HepG2 (cell line): Measurements from ENCODE around the gene PLAA. TPM values are rescaled to one million over a fixed set of nuclear protein-coding genes. Genes with fewer than 3 reads are reported as not detected.

Experiments
- ATF1 ChIP-seq: IDR thresholded peaks from 2 replicates; pipeline ENCODE4 v1.6.1; 2016; ENCODE audit warnings: mild to moderate bottlenecking, control low read depth
- FOXK1 ChIP-seq: sonication (generic); formaldehyde crosslinking; IDR thresholded peaks from 2 replicates; pipeline ENCODE4 v1.4.0; 2020; ENCODE audit warnings: low read depth, missing genetic modification reagents, borderline replicate concordance
- FOXM1 ChIP-seq: sonication (generic); formaldehyde crosslinking; IDR thresholded peaks from 2 replicates; pipeline ENCODE4 v1.5.0; 2020; ENCODE audit warnings: missing genetic modification reagents
- GMEB1 ChIP-seq: sonication (generic); formaldehyde crosslinking; IDR thresholded peaks from 2 replicates; pipeline ENCODE4 v1.5.1; 2020; ENCODE audit warnings: missing genetic modification reagents, mild to moderate bottlenecking, borderline replicate concordance
- KDM5A ChIP-seq: fragments of 200-600 bp; sonication (generic); IDR thresholded peaks from 2 replicates; pipeline ENCODE4 v1.7.0; 2018; ENCODE audit warnings: antibody characterized with exemption, mild to moderate bottlenecking, low read length, borderline replicate concordance
- MTF2 ChIP-seq: sonication (generic); formaldehyde crosslinking; IDR thresholded peaks from 2 replicates; pipeline ENCODE4 v1.5.0; 2020; ENCODE audit warnings: missing genetic modification reagents, borderline replicate concordance
- ONECUT2 ChIP-seq: sonication (generic); formaldehyde crosslinking; IDR thresholded peaks from 2 replicates; pipeline ENCODE4 v1.4.0; 2020; ENCODE audit warnings: missing genetic modification reagents
- RERE ChIP-seq: IDR thresholded peaks from 2 replicates; pipeline ENCODE4 v1.6.1; 2016; ENCODE audit warnings: low read depth, missing genetic modification reagents, missing compliant biosample characterization
- ZBTB43 ChIP-seq: sonication (generic); formaldehyde crosslinking; conservative IDR thresholded peaks from 2 replicates; pipeline ENCODE4 v1.4.0; 2020; ENCODE audit warnings: missing genetic modification reagents
- ZNF343 ChIP-seq: sonication (generic); formaldehyde crosslinking; IDR thresholded peaks from 2 replicates; pipeline ENCODE4 v1.4.0; 2020; ENCODE audit warnings: mild to moderate bottlenecking, missing genetic modification reagents
- ZNF660 ChIP-seq: sonication (generic); formaldehyde crosslinking; IDR thresholded peaks from 2 replicates; pipeline ENCODE4 v1.5.1; 2020; ENCODE audit warnings: mild to moderate bottlenecking, low read depth, missing genetic modification reagents, borderline replicate concordance
- polyA plus RNA-seq, 8 experiments: library from polyadenylated mRNA; depleted of rRNA in 3 of 8; stranded (reverse) in 7 of 8; unstranded in 1 of 8; fragments of >200 nt; fragmentation: Illumina TruSeq in 4 of 8; extraction: Trizol in 4 of 8; gene quantifications; 2 replicates each; pipeline versions ENCODE4 v1.2.1 to v1.2.3, GENCODE V29; 2011 to 2016; ENCODE audit warnings: low read depth in 4 of 8, missing spikeins in 1 of 8, mixed read lengths in 1 of 8; ENCODE audit not compliant: insufficient read depth in 1 of 8
- total RNA-seq, 5 experiments: library from RNA; depleted of rRNA; stranded (reverse); fragments of >200 nt; fragmentation: Illumina TruSeq; extraction: Trizol; gene quantifications; 2 replicates each; pipeline ENCODE4 v1.2.3, GENCODE V29; 2016; ENCODE audit warnings: low read depth in 1 of 5
- TF ChIP-seq, protein P1 (sequence below): sonication (generic); formaldehyde crosslinking; IDR thresholded peaks from 2 replicates; pipeline ENCODE4 v1.4.0; 2020; ENCODE audit warnings: mild to moderate bottlenecking, missing genetic modification reagents
- TF ChIP-seq, protein P2 (sequence below): fragments of 450-650 bp; IDR thresholded peaks from 2 replicates; pipeline ENCODE4 v1.6.1; 2016

PLAA gene
- total and polyA plus RNA-seq, 2 of the 13 experiments (the other 11 are each of a cell fraction or from before 2014, with no cell fraction given), result 5.8 to 22.9 TPM

DNA sequence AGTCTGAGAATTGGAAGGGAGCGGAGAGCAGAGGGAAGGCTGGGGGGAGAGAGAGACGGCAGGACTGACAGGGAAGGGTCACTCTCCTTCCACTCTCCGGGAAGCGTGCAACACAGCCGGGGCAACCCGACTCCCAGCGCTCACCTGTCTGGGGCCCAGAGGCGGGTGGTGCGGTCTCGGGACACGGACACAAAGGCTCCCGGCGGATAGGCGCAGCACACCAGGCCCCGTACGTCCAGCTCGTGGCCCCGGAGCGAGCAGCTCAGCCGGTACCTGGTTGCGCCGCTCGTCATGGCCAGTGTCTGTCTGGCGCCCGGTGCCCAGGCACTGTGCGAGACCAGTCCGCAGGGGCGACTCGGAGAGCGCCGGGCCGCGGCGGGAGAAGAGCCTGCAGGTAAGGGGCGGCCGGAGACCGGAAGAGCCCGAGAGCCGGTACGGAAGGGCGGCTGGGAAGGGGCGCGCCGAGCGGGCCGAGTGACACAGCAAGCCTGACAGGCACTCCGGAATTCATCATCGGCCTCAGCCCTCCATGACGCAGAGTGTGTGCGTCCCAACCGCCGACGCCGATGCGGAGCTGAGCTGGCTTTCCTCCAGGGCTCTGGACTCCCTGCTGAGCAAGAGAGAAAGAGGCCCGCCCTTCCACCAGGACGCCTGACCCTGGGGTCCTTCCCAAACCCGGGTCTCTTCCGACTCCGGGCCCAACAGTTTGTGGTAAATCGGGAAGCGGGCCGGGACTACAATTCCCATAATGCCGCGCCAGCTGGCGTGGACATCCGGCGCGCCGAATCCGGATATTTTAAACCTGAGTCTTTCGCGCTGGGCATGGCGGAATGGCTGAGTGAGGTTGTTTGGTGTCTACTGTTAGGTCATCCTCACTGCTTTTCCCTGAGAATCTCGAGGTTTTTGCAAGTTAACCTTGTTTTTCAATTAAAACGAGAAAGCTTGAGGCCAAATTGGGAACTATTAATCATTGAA, at the start of gene PLAA (continued):
- TF ChIP-seq, protein P1, sequence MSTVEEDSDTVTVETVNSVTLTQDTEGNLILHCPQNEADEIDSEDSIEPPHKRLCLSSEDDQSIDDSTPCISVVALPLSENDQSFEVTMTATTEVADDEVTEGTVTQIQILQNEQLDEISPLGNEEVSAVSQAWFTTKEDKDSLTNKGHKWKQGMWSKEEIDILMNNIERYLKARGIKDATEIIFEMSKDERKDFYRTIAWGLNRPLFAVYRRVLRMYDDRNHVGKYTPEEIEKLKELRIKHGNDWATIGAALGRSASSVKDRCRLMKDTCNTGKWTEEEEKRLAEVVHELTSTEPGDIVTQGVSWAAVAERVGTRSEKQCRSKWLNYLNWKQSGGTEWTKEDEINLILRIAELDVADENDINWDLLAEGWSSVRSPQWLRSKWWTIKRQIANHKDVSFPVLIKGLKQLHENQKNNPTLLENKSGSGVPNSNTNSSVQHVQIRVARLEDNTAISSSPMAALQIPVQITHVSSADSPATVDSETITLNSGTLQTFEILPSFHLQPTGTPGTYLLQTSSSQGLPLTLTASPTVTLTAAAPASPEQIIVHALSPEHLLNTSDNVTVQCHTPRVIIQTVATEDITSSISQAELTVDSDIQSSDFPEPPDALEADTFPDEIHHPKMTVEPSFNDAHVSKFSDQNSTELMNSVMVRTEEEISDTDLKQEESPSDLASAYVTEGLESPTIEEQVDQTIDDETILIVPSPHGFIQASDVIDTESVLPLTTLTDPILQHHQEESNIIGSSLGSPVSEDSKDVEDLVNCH (CRISPR knock-in tag), result no peak
- TF ChIP-seq, protein P2, sequence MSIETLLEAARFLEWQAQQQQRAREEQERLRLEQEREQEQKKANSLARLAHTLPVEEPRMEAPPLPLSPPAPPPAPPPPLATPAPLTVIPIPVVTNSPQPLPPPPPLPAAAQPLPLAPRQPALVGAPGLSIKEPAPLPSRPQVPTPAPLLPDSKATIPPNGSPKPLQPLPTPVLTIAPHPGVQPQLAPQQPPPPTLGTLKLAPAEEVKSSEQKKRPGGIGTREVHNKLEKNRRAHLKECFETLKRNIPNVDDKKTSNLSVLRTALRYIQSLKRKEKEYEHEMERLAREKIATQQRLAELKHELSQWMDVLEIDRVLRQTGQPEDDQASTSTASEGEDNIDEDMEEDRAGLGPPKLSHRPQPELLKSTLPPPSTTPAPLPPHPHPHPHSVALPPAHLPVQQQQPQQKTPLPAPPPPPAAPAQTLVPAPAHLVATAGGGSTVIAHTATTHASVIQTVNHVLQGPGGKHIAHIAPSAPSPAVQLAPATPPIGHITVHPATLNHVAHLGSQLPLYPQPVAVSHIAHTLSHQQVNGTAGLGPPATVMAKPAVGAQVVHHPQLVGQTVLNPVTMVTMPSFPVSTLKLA, result peak; percentile 31
- TF ChIP-seq GMEB1 (peak; percentile 84), FOXM1 (CRISPR knock-in tag) (no peak), MTF2 (CRISPR knock-in tag) (peak; percentile 57; the same call in 1 of the 2 replicates), KDM5A (peak; percentile 86), ZNF660 (CRISPR knock-in tag) (no peak), ATF1 (peak; percentile 99), RERE (CRISPR knock-in tag) (no peak), ZNF343 (CRISPR knock-in tag) (peak; percentile 86; the same call in 1 of the 2 replicates), ZBTB43 (peak; percentile 65; the same call in 1 of the 2 replicates), ONECUT2 (CRISPR knock-in tag) (no peak), FOXK1 (CRISPR knock-in tag) (peak; percentile 34; the same call in 1 of the 2 replicates)
